Spleen (tissue), 11 donors: Measurements from ENCODE around the gene SYCN. TPM values are rescaled to one million over a fixed set of nuclear protein-coding genes. Genes with fewer than 3 reads are reported as not detected.
A peak's percentile ranks its signal among the peaks of the same experiment; 100 is the strongest.

Source experiments
- DNase-seq: peaks from one replicate; pipeline ENCODE4 v3.0.0-alpha.2; 2020
- H3K27ac ChIP-seq, 8 donors: fragments of 200-600 bp; sonication (generic) in 7 of 8; 1 replicate in 4 of 8; 2 replicates in 4 of 8; pipeline versions ENCODE4 v1.5.0 to v1.8.0; 2016 to 2021; ENCODE audit warnings: inconsistent platforms in 4 of 8, mild to moderate bottlenecking in 4 of 8, moderate library complexity in 1 of 8
- H3K27me3 ChIP-seq, 7 donors: fragments of 200-600 bp; sonication (generic) in 6 of 7; replicated peaks in 1 of 7; 1 replicate in 4 of 7; 2 replicates in 3 of 7; pipeline versions ENCODE4 v1.5.0 to v1.8.0; 2016 to 2021; ENCODE audit warnings: inconsistent platforms in 3 of 7, mild to moderate bottlenecking in 1 of 7
- H3K36me3 ChIP-seq, 6 donors: fragments of 200-600 bp; sonication (generic) in 5 of 6; 1 replicate in 4 of 6; 2 replicates in 2 of 6; pipeline versions ENCODE4 v1.5.0 to v1.8.0; 2016 to 2021; ENCODE audit warnings: inconsistent platforms in 2 of 6
- H3K4me1 ChIP-seq, 6 donors: fragments of 200-600 bp; sonication (generic) in 5 of 6; 1 replicate in 3 of 6; 2 replicates in 3 of 6; pipeline versions ENCODE4 v1.5.0 to v1.8.0; 2016 to 2021; ENCODE audit warnings: inconsistent platforms in 3 of 6
- H3K4me3 ChIP-seq, 8 donors: fragments of 200-600 bp; sonication (generic) in 7 of 8; 1 replicate in 4 of 8; 2 replicates in 4 of 8; pipeline versions ENCODE4 v1.5.0 to v1.8.0; 2016 to 2021; ENCODE audit warnings: inconsistent platforms in 4 of 8, mild to moderate bottlenecking in 4 of 8, moderate library complexity in 2 of 8
- H3K9me3 ChIP-seq, 8 donors: fragments of 200-600 bp; sonication (generic) in 7 of 8; 1 replicate in 4 of 8; 2 replicates in 4 of 8; pipeline versions ENCODE4 v1.5.0 to v1.8.0; 2016 to 2021; ENCODE audit warnings: inconsistent platforms in 4 of 8
- POLR2A ChIP-seq, 3 donors: fragments of 450-650 bp; IDR thresholded peaks; one replicate each; pipeline ENCODE4 v1.5.1; 2017; ENCODE audit warnings: antibody characterized with exemption in 3 of 3, mild to moderate bottlenecking in 1 of 3
- POLR2AphosphoS5 ChIP-seq, 3 donors: sonication (generic); formaldehyde crosslinking; IDR thresholded peaks; one replicate each; pipeline ENCODE4 v1.5.1; 2017; ENCODE audit warnings: antibody characterized with exemption in 3 of 3
- WGBS, 5 donors: extraction: QIAGEN DNeasy Blood & Tissue Kit in 3 of 5; methylation state at CpG; one replicate each; pipeline versions ENCODE4 v1.1.5 to v1.1.7; 2013 to 2018; 5-methylcytosine and 5-hydroxymethylcytosine counted together
- intact Hi-C: fragments of 100-400 bp; cut with DNase I; formaldehyde crosslinking; loops from one replicate; pipeline ENCODE4 v1.15.0; 2023; ENCODE audit warnings: low total_unique reads
- polyA plus RNA-seq, 3 donors: library from polyadenylated mRNA; stranded (reverse); fragments of 200-250 nt; gene quantifications; one replicate each; pipeline ENCODE4 v1.2.1, GENCODE V29; 2013
- total RNA-seq, 7 donors: library from RNA; depleted of rRNA in 3 of 7; stranded (reverse); fragments of >200 nt in 3 of 7; fragmentation: NEBNext Ultra II Directional in 4 of 7; extraction: Animal tissue kit (Norgen Biotek cat#: 25700) in 4 of 7; gene quantifications; one replicate each; pipeline versions ENCODE4 v1.1.0 to v1.2.1, GENCODE V29; 2016 to 2021
- TF ChIP-seq, protein P1 (sequence below), 11 experiments: fragments of 200-600 bp in 7 of 11; fragments of 450-650 bp in 4 of 11; sonication (generic) in 4 of 11; IDR thresholded peaks in 8 of 11; conservative IDR thresholded peaks in 3 of 11; 1 replicate in 7 of 11; 2 replicates in 4 of 11; pipeline versions ENCODE4 v1.4.0 to v1.8.0; 2016 to 2021; ENCODE audit warnings: antibody characterized with exemption in 11 of 11, inconsistent platforms in 4 of 11, mild to moderate bottlenecking in 1 of 11
- donor health status: healthy with polysubstance abuse.
- donor health status: DM: no; HTN: no; CAD: no; lungs with moderate emphysema.
- donor health status: DM: no; HTN: no; CAD: no.
- donor health status: Bipolar disorder and iron deficiency.
- donor health status: healthy.
- donor health status: DM: no; HTN: no; CAD: no.
- donor health status: DM: yes; HTN: yes; CAD: no.

The SYCN gene
- total and polyA plus RNA-seq, 10 donors: not detected

DNA sequence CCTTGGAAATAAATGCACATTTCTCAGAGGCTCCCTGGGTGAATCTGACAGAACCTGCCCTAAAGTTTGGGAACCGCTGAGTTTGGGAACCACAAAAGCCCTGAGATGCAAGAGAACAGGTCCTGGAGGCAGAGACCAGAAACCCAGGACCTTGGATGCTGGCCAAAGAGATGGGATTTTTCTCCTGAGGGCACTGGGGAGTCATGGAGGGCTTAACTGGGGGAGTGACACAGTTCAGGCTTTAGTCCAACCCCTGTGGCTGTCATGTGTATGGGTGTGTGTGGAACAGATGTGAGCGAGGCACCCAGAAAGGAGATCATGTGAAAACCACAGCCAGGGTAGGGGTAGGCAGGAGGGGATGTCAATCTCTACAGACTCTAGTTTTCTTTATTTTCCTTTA is 11.2 kb downstream of the SYCN start:
- intact Hi-C loops: no loop called here
- peaks cover 4 to 28% (median 11%) of the 10 kb centered on the region in 6 donors for H3K4me1 ChIP-seq

DNA sequence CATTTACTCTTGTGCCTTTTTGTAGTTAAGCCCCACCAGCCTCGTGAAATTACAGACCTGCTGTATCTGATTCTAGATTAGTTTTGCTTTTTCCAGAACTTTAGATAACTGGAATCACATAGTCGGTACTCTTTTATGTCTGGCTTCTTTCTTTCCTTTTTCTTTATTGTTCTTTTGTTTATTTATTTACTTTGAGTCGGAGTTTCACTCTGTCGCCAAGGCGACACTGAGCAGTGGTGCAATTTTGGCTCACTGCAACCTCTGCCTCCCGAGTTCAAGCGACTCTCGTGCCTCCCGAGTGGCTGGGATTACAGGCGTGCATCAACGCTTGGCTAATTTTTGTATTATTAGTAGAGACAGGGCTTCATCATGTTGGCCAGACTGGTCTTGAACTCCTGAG is 13.3 kb downstream of the SYCN start:
- Histone ChIP-seq H3K4me3 (no peak overlapping the region), H3K27me3 (peaks cover 0 to 52% (median 12%) of the 10 kb centered on the region in 7 donors), H3K4me1 (peaks cover 0 to 10% (median under 1%) of the 10 kb centered on the region in 6 donors), H3K9me3 (no peaks in the 10 kb centered on the region), H3K27ac (no peak overlapping the region), H3K36me3 (no peaks in the 10 kb centered on the region)
- intact Hi-C loops: no loop called here
- TF ChIP-seq POLR2AphosphoS5 (IDR thresholded peaks at IDR 0.05): no peak
- DNase-seq: no peak
- 66 to 74% (median 71%) methylated on average over 11 of the region's 11 CpGs for WGBS, 5 donors

More for the DNA sequence above, 11.2 kb downstream of the SYCN start:
- TF ChIP-seq POLR2AphosphoS5 (IDR thresholded peaks at IDR 0.05) (no peak), POLR2A (IDR thresholded peaks at IDR 0.05) (no peak)
- TF ChIP-seq, protein P1, sequence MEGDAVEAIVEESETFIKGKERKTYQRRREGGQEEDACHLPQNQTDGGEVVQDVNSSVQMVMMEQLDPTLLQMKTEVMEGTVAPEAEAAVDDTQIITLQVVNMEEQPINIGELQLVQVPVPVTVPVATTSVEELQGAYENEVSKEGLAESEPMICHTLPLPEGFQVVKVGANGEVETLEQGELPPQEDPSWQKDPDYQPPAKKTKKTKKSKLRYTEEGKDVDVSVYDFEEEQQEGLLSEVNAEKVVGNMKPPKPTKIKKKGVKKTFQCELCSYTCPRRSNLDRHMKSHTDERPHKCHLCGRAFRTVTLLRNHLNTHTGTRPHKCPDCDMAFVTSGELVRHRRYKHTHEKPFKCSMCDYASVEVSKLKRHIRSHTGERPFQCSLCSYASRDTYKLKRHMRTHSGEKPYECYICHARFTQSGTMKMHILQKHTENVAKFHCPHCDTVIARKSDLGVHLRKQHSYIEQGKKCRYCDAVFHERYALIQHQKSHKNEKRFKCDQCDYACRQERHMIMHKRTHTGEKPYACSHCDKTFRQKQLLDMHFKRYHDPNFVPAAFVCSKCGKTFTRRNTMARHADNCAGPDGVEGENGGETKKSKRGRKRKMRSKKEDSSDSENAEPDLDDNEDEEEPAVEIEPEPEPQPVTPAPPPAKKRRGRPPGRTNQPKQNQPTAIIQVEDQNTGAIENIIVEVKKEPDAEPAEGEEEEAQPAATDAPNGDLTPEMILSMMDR (IDR thresholded peaks at IDR 0.05 in 8 of 11, conservative IDR thresholded peaks at IDR 0.05 in 3 of 11): no peak
- DNase-seq: no peak
- H3K9me3 ChIP-seq: no peaks in the 10 kb centered on the region
- no peak overlapping the region for H3K27ac ChIP-seq
- H3K27me3 ChIP-seq: peaks cover 0 to 67% (median 32%) of the 10 kb centered on the region in 7 donors
- no peak overlapping the region for H3K4me3 ChIP-seq
- no peaks in the 10 kb centered on the region for H3K36me3 ChIP-seq
- 73 to 88% (median 85%) methylated on average over 2 of the region's 2 CpGs for WGBS, 5 donors

DNA sequence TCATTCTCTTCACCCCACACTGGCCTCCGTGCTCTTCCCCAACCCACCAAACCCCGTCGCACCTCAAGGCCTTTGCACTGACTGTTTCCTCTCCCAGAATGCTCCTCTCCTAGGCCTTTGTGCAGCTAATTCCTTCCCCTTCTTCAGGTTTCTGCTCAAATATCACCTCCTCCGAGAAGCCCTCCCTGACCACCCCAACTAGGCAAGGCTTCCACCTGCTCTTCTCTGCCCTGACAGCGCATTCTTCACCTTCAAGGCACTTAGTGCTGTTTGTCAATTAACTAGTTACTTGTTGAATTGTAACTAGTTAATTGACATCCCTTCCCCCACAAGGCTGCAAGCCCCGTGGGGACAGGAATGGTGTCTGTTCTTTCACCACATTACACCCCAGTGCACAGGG is 15.1 kb downstream of the SYCN start:
- 63 to 78% (median 65%) methylated on average over 6 of the region's 6 CpGs for WGBS, 5 donors
- H3K27ac ChIP-seq: no peak overlapping the region
- H3K27me3 ChIP-seq: peaks cover 0 to 34% (median 0%) of the 10 kb centered on the region in 7 donors
- no peaks in the 10 kb centered on the region for H3K9me3 ChIP-seq
- TF ChIP-seq, protein P1 (IDR thresholded peaks at IDR 0.05 in 8 of 11, conservative IDR thresholded peaks at IDR 0.05 in 3 of 11): no peak
- TF ChIP-seq POLR2AphosphoS5 (IDR thresholded peaks at IDR 0.05) (no peak), POLR2A (IDR thresholded peaks at IDR 0.05) (no peak)
- no peak overlapping the region for H3K4me3 ChIP-seq
- intact Hi-C loops: loop anchor here (10.0 kb wide), 1 partner anchor 64 kb away; the partner anchor contains the start of gene PAK4
- H3K4me1 ChIP-seq: peaks cover 0 to 2% (median 0%) of the 10 kb centered on the region in 6 donors
- no peaks in the 10 kb centered on the region for H3K36me3 ChIP-seq
- DNase-seq: no peak

DNA sequence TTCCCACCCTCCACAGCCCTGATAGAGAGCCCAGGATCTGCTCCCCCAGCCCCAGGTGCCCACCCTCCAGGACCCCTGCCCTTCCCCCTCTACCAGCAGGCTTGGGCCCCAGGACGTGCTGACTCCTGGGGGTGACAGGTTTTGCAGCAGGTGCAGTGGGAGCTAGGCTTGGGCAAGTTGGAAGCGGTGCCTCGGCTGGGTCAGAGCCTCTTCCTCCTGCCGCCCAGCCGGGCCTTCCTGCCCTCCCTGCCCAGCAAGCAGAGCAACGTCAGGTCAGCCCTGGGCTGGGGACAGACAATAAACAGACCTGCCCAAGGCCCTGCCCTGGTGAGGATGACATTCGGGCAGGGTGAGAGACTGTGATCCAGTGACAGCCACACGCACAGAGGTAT is 16.5 kb downstream of the SYCN start:
- H3K27ac ChIP-seq: no peak overlapping the region
- intact Hi-C loops: loop anchor here (10.0 kb wide), 1 partner anchor 63 kb away; the partner anchor contains the start of gene PAK4
- peaks cover 0 to 2% (median 0%) of the 10 kb centered on the region in 6 donors for H3K4me1 ChIP-seq
- H3K27me3 ChIP-seq: peaks cover 0 to 28% (median 0%) of the 10 kb centered on the region in 7 donors
- no peaks in the 10 kb centered on the region for H3K36me3 ChIP-seq
- H3K9me3 ChIP-seq: no peaks in the 10 kb centered on the region
- 41 to 61% (median 53%) methylated on average over 7 to 8 of the region's 8 CpGs for WGBS, 5 donors
- TF ChIP-seq, protein P1 (IDR thresholded peaks at IDR 0.05 in 8 of 11, conservative IDR thresholded peaks at IDR 0.05 in 3 of 11): peak in 5 of 11 experiments; percentile 10 to 54 (median 22)
- no peak for TF ChIP-seq POLR2AphosphoS5 (IDR thresholded peaks at IDR 0.05)
- no peak overlapping the region for H3K4me3 ChIP-seq
- DNase-seq: no peak
